ENCODE data around the gene MICB. TPM values are rescaled to one million over a fixed set of nuclear protein-coding genes. Genes with fewer than 3 reads are reported as not detected.
A peak's percentile ranks its signal among the peaks of the same experiment; 100 is the strongest.

Gene MICB
- total RNA-seq, 1 experiment from 2014 or later, result 72.1 TPM

DNA sequence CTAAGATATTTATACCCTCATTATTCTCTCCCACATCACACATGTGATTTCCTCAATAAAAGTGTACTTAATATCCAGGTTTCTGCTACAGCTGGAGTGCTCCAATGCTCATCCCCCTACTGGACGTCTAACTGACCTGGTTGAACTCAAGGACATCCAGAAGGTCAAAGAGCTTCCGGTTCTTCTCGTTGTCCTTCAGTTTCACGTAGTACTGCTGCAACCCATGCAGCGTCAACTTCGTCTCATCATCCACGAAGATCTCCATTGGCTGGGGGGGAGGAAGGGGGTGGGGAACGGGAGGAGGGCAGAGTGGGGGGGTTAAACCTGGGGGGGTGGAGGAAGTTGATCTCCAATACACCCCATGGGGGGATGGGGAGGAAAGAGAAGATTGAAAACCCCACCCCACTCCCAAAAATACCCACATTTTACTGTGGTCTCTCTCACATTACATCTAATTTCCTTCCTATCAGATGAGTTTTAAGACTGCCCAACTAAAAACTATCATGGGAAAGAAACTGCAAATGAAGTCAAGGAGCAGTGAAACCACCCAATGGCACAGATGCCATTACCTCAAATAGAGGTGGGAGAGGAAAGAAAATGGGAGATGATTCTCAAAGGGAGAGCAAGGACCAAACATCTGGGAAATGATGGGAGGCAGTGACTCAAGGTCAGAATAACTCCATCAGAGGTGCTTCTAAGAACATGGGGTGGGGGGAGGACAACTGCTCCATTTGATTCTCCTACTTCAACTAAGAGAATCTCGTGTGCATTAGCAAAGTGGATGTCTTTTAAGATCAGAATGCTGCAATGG lies 34.9 kb downstream of the MICB start:
- POLR2A ChIA-PET, result no interaction called here
- intact Hi-C loops (cut with micrococcal nuclease; ENCODE audit: unreplicated experiment) (no loop called here), in situ Hi-C loops (cut with HindIII; ENCODE audit: low pct_unique_long_range_greater_than_20kb, low sequenced_read_pairs) (no loop called here)
- no peaks in the 10 kb centered on the region for H3K27me3 ChIP-seq (ENCODE audit: control insufficient read depth, insufficient read depth, low read length)
- DNase-seq (ENCODE audit: low read depth, low spot score) (no peak), ATAC-seq (no peak)
- no peak overlapping the region for H3K4me3 ChIP-seq (ENCODE audit: low read depth in 2 of 2, low read length in 2 of 2)
- H3K27ac ChIP-seq (ENCODE audit: low read length), result no peak overlapping the region
- CTCF ChIA-PET, result no interaction called here
- peaks cover 4% of the 10 kb centered on the region; the same call in 1 of the 2 replicates for H3K4me1 ChIP-seq (ENCODE audit: control insufficient read depth, insufficient read depth, low read length)
- H3K36me3 ChIP-seq (ENCODE audit: control insufficient read depth, insufficient read depth, low read length), result peaks cover 44% of the 10 kb centered on the region
- TF ChIP-seq, protein P1, sequence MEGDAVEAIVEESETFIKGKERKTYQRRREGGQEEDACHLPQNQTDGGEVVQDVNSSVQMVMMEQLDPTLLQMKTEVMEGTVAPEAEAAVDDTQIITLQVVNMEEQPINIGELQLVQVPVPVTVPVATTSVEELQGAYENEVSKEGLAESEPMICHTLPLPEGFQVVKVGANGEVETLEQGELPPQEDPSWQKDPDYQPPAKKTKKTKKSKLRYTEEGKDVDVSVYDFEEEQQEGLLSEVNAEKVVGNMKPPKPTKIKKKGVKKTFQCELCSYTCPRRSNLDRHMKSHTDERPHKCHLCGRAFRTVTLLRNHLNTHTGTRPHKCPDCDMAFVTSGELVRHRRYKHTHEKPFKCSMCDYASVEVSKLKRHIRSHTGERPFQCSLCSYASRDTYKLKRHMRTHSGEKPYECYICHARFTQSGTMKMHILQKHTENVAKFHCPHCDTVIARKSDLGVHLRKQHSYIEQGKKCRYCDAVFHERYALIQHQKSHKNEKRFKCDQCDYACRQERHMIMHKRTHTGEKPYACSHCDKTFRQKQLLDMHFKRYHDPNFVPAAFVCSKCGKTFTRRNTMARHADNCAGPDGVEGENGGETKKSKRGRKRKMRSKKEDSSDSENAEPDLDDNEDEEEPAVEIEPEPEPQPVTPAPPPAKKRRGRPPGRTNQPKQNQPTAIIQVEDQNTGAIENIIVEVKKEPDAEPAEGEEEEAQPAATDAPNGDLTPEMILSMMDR (IDR thresholded peaks at IDR 0.05), result no peak
- TF ChIP-seq SIN3A (IDR thresholded peaks at IDR 0.05; ENCODE audit: borderline replicate concordance, insufficient read depth, low read depth, low read length) (no peak), POLR2AphosphoS5 (IDR thresholded peaks at IDR 0.05; ENCODE audit: low read depth, low read length) (no peak), TCF7L2 (IDR thresholded peaks at IDR 0.05; ENCODE audit: low read depth, low read length) (no peak)
- TF ChIP-seq, protein P2, sequence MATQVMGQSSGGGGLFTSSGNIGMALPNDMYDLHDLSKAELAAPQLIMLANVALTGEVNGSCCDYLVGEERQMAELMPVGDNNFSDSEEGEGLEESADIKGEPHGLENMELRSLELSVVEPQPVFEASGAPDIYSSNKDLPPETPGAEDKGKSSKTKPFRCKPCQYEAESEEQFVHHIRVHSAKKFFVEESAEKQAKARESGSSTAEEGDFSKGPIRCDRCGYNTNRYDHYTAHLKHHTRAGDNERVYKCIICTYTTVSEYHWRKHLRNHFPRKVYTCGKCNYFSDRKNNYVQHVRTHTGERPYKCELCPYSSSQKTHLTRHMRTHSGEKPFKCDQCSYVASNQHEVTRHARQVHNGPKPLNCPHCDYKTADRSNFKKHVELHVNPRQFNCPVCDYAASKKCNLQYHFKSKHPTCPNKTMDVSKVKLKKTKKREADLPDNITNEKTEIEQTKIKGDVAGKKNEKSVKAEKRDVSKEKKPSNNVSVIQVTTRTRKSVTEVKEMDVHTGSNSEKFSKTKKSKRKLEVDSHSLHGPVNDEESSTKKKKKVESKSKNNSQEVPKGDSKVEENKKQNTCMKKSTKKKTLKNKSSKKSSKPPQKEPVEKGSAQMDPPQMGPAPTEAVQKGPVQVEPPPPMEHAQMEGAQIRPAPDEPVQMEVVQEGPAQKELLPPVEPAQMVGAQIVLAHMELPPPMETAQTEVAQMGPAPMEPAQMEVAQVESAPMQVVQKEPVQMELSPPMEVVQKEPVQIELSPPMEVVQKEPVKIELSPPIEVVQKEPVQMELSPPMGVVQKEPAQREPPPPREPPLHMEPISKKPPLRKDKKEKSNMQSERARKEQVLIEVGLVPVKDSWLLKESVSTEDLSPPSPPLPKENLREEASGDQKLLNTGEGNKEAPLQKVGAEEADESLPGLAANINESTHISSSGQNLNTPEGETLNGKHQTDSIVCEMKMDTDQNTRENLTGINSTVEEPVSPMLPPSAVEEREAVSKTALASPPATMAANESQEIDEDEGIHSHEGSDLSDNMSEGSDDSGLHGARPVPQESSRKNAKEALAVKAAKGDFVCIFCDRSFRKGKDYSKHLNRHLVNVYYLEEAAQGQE (IDR thresholded peaks at IDR 0.05; ENCODE audit: insufficient read depth in 1 of 2, low read depth in 2 of 2, low read length in 1 of 2), result no peak
- no TSS peak for BruUV-seq (replicated peaks)
- H3K9me3 ChIP-seq (ENCODE audit: control insufficient read depth, insufficient read depth, low read depth, low read length), result no peaks in the 10 kb centered on the region

DNA sequence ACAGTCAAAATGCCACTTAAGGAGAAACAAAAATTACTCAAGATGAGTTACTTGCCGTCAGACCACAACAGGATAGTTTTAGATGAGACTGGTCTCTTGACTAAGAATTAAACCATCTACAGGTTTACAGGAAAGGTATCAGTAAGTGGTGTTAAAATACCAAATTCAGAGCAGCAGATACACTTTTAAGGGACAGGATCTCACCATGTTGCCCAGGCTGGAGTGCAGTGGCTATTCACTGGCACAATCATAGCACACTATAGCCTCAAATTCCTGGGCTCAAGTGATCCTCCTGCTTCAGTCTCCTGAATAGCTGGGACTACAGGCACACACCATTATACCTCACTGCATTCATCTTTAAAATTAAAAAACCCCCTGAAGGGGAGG lies 35.5 kb downstream of the MICB start:
- ChIA-PET POLR2A (interaction anchor here (0.7 kb wide), 1 partner anchor 9 kb away, joined by 13 read pairs; no protein-coding TSS in a partner anchor), CTCF (no interaction called here)
- TF ChIP-seq POLR2AphosphoS5 (IDR thresholded peaks at IDR 0.05; ENCODE audit: low read depth, low read length), result no peak
- no peak for TF ChIP-seq TCF7L2 (IDR thresholded peaks at IDR 0.05; ENCODE audit: low read depth, low read length)
- no peak for TF ChIP-seq SIN3A (IDR thresholded peaks at IDR 0.05; ENCODE audit: borderline replicate concordance, insufficient read depth, low read depth, low read length)
- TF ChIP-seq, protein P2 (IDR thresholded peaks at IDR 0.05; ENCODE audit: insufficient read depth in 1 of 2, low read depth in 2 of 2, low read length in 1 of 2), result no peak
- TF ChIP-seq, protein P1 (IDR thresholded peaks at IDR 0.05), result no peak
- peaks cover 4% of the 10 kb centered on the region for H3K4me1 ChIP-seq (ENCODE audit: control insufficient read depth, insufficient read depth, low read length)
- no peak for DNase-seq (ENCODE audit: low read depth, low spot score)
- in situ Hi-C loops (cut with HindIII; ENCODE audit: low pct_unique_long_range_greater_than_20kb, low sequenced_read_pairs), result no loop called here
- peaks cover 46% of the 10 kb centered on the region for H3K36me3 ChIP-seq (ENCODE audit: control insufficient read depth, insufficient read depth, low read length)
- ATAC-seq, result no peak
- intact Hi-C loops (cut with micrococcal nuclease; ENCODE audit: unreplicated experiment), result no loop called here
- H3K27ac ChIP-seq (ENCODE audit: low read length), result no peak overlapping the region
- H3K4me3 ChIP-seq (ENCODE audit: low read depth in 2 of 2, low read length in 2 of 2), result no peak overlapping the region
- TSS peak; percentile 48 for BruUV-seq (replicated peaks)
- no peaks in the 10 kb centered on the region for H3K9me3 ChIP-seq (ENCODE audit: control insufficient read depth, insufficient read depth, low read depth, low read length)
- H3K27me3 ChIP-seq (ENCODE audit: control insufficient read depth, insufficient read depth, low read length), result no peaks in the 10 kb centered on the region
